Heart right ventricle (tissue), 16 donors: ENCODE data around the gene CD300H. TPM values are rescaled to one million over a fixed set of nuclear protein-coding genes. Genes with fewer than 3 reads are reported as not detected.
A peak's percentile ranks its signal among the peaks of the same experiment; 100 is the strongest.

Experiments used
- ATAC-seq, 8 donors: fragments of 200-7000 bp; cut with Tn5 transposase; one replicate each; pipeline ENCODE4 v1.9.1; 2020; ENCODE audit warnings: mild to moderate bottlenecking in 8 of 8, moderate library complexity in 8 of 8, moderate number of reproducible peaks in 1 of 8
- DNase-seq, 2 donors: peaks; one replicate each; pipeline ENCODE4 v3.0.0-alpha.2; 2020
- H3K27ac ChIP-seq, 10 donors: fragments of 200-600 bp; sonication (generic) in 2 of 10; one replicate each; pipeline versions ENCODE4 v1.5.0 to v1.8.0; 2020 to 2022; ENCODE audit warnings: mild to moderate bottlenecking in 3 of 10
- H3K27me3 ChIP-seq, 7 donors: fragments of 200-600 bp; one replicate each; pipeline ENCODE4 v1.8.0; 2021 to 2022; ENCODE audit warnings: mild to moderate bottlenecking in 2 of 7
- H3K36me3 ChIP-seq, 9 donors: fragments of 200-600 bp; sonication (generic) in 1 of 9; one replicate each; pipeline versions ENCODE4 v1.5.0 to v1.8.0; 2020 to 2022; ENCODE audit warnings: mild to moderate bottlenecking in 2 of 9
- H3K4me1 ChIP-seq, 9 donors: fragments of 200-600 bp; sonication (generic) in 1 of 9; one replicate each; pipeline versions ENCODE4 v1.5.0 to v1.8.0; 2020 to 2022; ENCODE audit warnings: mild to moderate bottlenecking in 4 of 9
- H3K4me3 ChIP-seq, 10 donors: fragments of 200-600 bp; sonication (generic) in 2 of 10; one replicate each; pipeline versions ENCODE4 v1.5.0 to v1.8.0; 2020 to 2022; ENCODE audit warnings: mild to moderate bottlenecking in 7 of 10, moderate library complexity in 2 of 10
- H3K9me3 ChIP-seq, 11 donors: fragments of 200-600 bp in 10 of 11; sonication (generic) in 2 of 11; one replicate each; pipeline versions ENCODE4 v1.5.0 to v1.8.0; 2013 to 2022; ENCODE audit warnings: mild to moderate bottlenecking in 2 of 11, control low read depth in 1 of 11, moderate library complexity in 1 of 11
- CTCF ChIP-seq, 9 donors: fragments of 200-600 bp; sonication (generic) in 2 of 9; IDR thresholded peaks; one replicate each; pipeline versions ENCODE4 v1.5.0 to v1.8.0; 2021 to 2022; ENCODE audit warnings: antibody characterized with exemption in 9 of 9, mild to moderate bottlenecking in 5 of 9, moderate library complexity in 1 of 9
- WGBS, 2 donors: extraction: QIAGEN DNeasy Blood & Tissue Kit; methylation state at CpG; one replicate each; pipeline ENCODE4 v1.1.7; 2013; ENCODE audit warnings: inconsistent platforms in 1 of 2; 5-methylcytosine and 5-hydroxymethylcytosine counted together
- intact Hi-C, 10 donors: fragments of 100-400 bp; cut with DNase I; formaldehyde crosslinking; loops; one replicate each; pipeline versions ENCODE4 v1.11.1 to v1.14.2; 2022
- polyA plus RNA-seq, 2 donors: library from polyadenylated mRNA; stranded (reverse); fragments of 200-250 nt; gene quantifications; one replicate each; pipeline ENCODE4 v1.2.3, GENCODE V29; 2013
- total RNA-seq, 10 donors: library from RNA; stranded (reverse); fragmentation: NEBNext Ultra II Directional in 3 of 10; extraction: Animal tissue kit (Norgen Biotek cat#: 25700) in 3 of 10; gene quantifications; one replicate each; pipeline versions ENCODE4 v1.2.1 to v1.2.4, GENCODE V29; 2021 to 2023
- donor health status: Arrhythmogenic right ventricular cardiomyopathy.
- donor health status: ischemic (EF 13 %, LVEDD 7.1; RV severe dilation, severe dysfunction).
- donor health status: healthy with polysubstance abuse.
- donor health status: DM: no; HTN: yes; CAD: no.
- donor health status: DM: no; HTN: no; CAD: no.
- donor health status: ischemic (EF 25% LVEDD 6.9; RV normal size, moderate dysfunction).
- donor health status: ischemic (EF 25% LVEDD 5.7; RV mildly dilated, moderate dysfunction).
- donor health status: healthy.
- donor health status: DM: yes; HTN: yes; CAD: no.
- donor health status: Ischemic cardiomyopathy.
- donor health status: ischemic (EF 35%, LVEDD 5.7; RV mildly dilated, moderate dysfunction).
- donor health status: nonischemic (EF 11% LVEDD 7.7; RV severe dilation, severe dysfunction).
- donor health status: DM: yes; HTN: yes; CAD: no.
- donor health status: PGD.
- donor health status: ischemic (EF 29% LVEDD 5.4; RV normal size, mild dysfunction).
- donor health status: nonischemic (EF 23%, LVEDD 6.1; RV moderate dilation, normal function).

The CD300H gene
- total and polyA plus RNA-seq, 12 donors, result 0.49 to 0.97 TPM; not detected in 10

- ATAC-seq, result peak in 5 of 8 donors; percentile 20 to 60 (median 42)
- 50 to 56% methylated on average over 7 of the region's 7 CpGs for WGBS, 2 donors
- H3K27ac ChIP-seq, result peak overlapping the region in 1 of 10 donors; percentile 86
- H3K27me3 ChIP-seq, result peaks cover 0 to 17% (median 0%) of the 10 kb centered on the region in 7 donors
- peaks cover 0 to 5% (median 0%) of the 10 kb centered on the region in 11 donors for H3K9me3 ChIP-seq
- no peaks in the 10 kb centered on the region for H3K36me3 ChIP-seq
- H3K4me3 ChIP-seq, result no peak overlapping the region
- TF ChIP-seq CTCF (IDR thresholded peaks at IDR 0.05), result no peak
- intact Hi-C loops, result no loop called here
- DNase-seq, result no peak
- peaks cover 0 to 22% (median 0%) of the 10 kb centered on the region in 9 donors for H3K4me1 ChIP-seq
Observed at GRCh38 chr17:74512624-74513091, 54.7 kb downstream of the CD300H start.

GRCh38 chr17:74512036-74512435, 55.3 kb downstream of the CD300H start:
- 55 to 82% methylated on average over 2 of the region's 2 CpGs for WGBS, 2 donors
- H3K4me1 ChIP-seq, result peaks cover 0 to 22% (median 0%) of the 10 kb centered on the region in 9 donors
- intact Hi-C loops, result no loop called here
- peak in 4 of 8 donors; percentile 61 to 81 (median 72) for ATAC-seq
- H3K27me3 ChIP-seq, result peaks cover 0 to 17% (median 0%) of the 10 kb centered on the region in 7 donors
- peaks cover 0 to 5% (median 0%) of the 10 kb centered on the region in 11 donors for H3K9me3 ChIP-seq
- H3K4me3 ChIP-seq, result no peak overlapping the region
- peak overlapping the region in 2 of 10 donors; percentile 28 to 86 for H3K27ac ChIP-seq
- peak; percentile 28 to 44 for DNase-seq
- TF ChIP-seq CTCF (IDR thresholded peaks at IDR 0.05), result no peak
- no peaks in the 10 kb centered on the region for H3K36me3 ChIP-seq

Other genes starting within 250 kb of the CD300H start
- 1 to 10 TPM in 2 of 10 donors, under 1 TPM in 8; 0.07 to 1.5 (median 0.26) TPM for gene KIF19, start 241.3 kb downstream of the CD300H start, total RNA-seq
- under 1 TPM; 0.29 to 0.41 TPM for gene KIF19, start 241.3 kb downstream of the CD300H start, polyA plus RNA-seq
- gene BTBD17, start 205.6 kb downstream of the CD300H start, total RNA-seq, result not detected
- not detected for gene BTBD17, start 205.6 kb downstream of the CD300H start, polyA plus RNA-seq
- under 1 TPM in 1 of 10 donors, not detected in 9; 0.70 TPM for gene GPR142, start 200.0 kb downstream of the CD300H start, total RNA-seq
- not detected for gene GPR142, start 200.0 kb downstream of the CD300H start, polyA plus RNA-seq
- gene GPRC5C, start 135.4 kb downstream of the CD300H start, total RNA-seq, result 10 to 100 TPM; 28.0 to 41.0 (median 32.5) TPM
- 10 to 100 TPM; 29.5 to 38.2 TPM for gene GPRC5C, start 135.4 kb downstream of the CD300H start, polyA plus RNA-seq
- 10 to 100 TPM in 1 of 10 donors, 1 to 10 TPM in 4, under 1 TPM in 5; 0.38 to 13.1 (median 1.4) TPM for gene CD300A, start 100.9 kb downstream of the CD300H start, total RNA-seq
- 1 to 10 TPM in 1 of 2 donors, under 1 TPM in 1; 0.95 to 1.9 TPM for gene CD300A, start 100.9 kb downstream of the CD300H start, polyA plus RNA-seq
- gene CD300LB, start 36.0 kb downstream of the CD300H start, total RNA-seq, result 1 to 10 TPM in 1 of 10 donors, under 1 TPM in 5, not detected in 4; 0.14 to 1.7 (median 0.26) TPM
- under 1 TPM in 1 of 2 donors, not detected in 1; 0.25 TPM for gene CD300LB, start 36.0 kb downstream of the CD300H start, polyA plus RNA-seq
- 1 to 10 TPM in 1 of 10 donors, under 1 TPM in 9; 0.21 to 3.2 (median 0.55) TPM for gene CD300C, start 21.4 kb downstream of the CD300H start, total RNA-seq
- under 1 TPM; 0.22 to 0.65 TPM for gene CD300C, start 21.4 kb downstream of the CD300H start, polyA plus RNA-seq
- gene CD300LD, start 24.8 kb upstream of the CD300H start, total RNA-seq, result not detected
- gene CD300LD, start 24.8 kb upstream of the CD300H start, polyA plus RNA-seq, result not detected
- 1 to 10 TPM in 1 of 10 donors, under 1 TPM in 9; 0.20 to 4.9 (median 0.35) TPM for gene CD300E, start 56.2 kb upstream of the CD300H start, total RNA-seq
- under 1 TPM; 0.07 to 0.91 TPM for gene CD300E, start 56.2 kb upstream of the CD300H start, polyA plus RNA-seq
- 1 to 10 TPM in 1 of 10 donors, under 1 TPM in 6, not detected in 3; 0.13 to 4.5 (median 0.34) TPM for gene CD300LF, start 145.4 kb upstream of the CD300H start, total RNA-seq
- gene CD300LF, start 145.4 kb upstream of the CD300H start, polyA plus RNA-seq, result under 1 TPM; 0.15 to 0.36 TPM
- 1 to 10 TPM in 9 of 10 donors, under 1 TPM in 1; 0.95 to 2.8 (median 1.6) TPM for gene RAB37, start 169.7 kb upstream of the CD300H start, total RNA-seq
- gene RAB37, start 169.7 kb upstream of the CD300H start, polyA plus RNA-seq, result 1 to 10 TPM in 1 of 2 donors, under 1 TPM in 1; 0.93 to 2.7 TPM
- gene NHERF1, start 181.1 kb upstream of the CD300H start, total RNA-seq, result 10 to 100 TPM in 6 of 10 donors, 1 to 10 TPM in 4; 6.7 to 33.4 (median 12.7) TPM
- gene NHERF1, start 181.1 kb upstream of the CD300H start, polyA plus RNA-seq, result 10 to 100 TPM in 1 of 2 donors, 1 to 10 TPM in 1; 6.9 to 24.5 TPM
- 10 to 100 TPM; 10.6 to 25.9 (median 17.0) TPM for gene NAT9, start 208.8 kb upstream of the CD300H start, total RNA-seq
- gene NAT9, start 208.8 kb upstream of the CD300H start, polyA plus RNA-seq, result 10 to 100 TPM; 33.6 to 42.9 TPM